Right lobe of liver (tissue), 6 donors: Measurements from ENCODE around the gene TRAF3. TPM values are rescaled to one million over a fixed set of nuclear protein-coding genes. Genes with fewer than 3 reads are reported as not detected.

Source experiments
- ATAC-seq, 4 donors: fragments of 200-7000 bp; cut with Tn5 transposase; one replicate each; pipeline ENCODE4 v1.9.1; 2020; ENCODE audit warnings: mild to moderate bottlenecking in 4 of 4, moderate library complexity in 4 of 4
- DNase-seq, 3 donors: peaks; one replicate each; pipeline ENCODE4 v3.0.0-alpha.2; 2020
- H3K27ac ChIP-seq, 3 donors: fragments of 200-600 bp; one replicate each; pipeline ENCODE4 v1.8.0; 2022
- H3K27me3 ChIP-seq, 2 donors: fragments of 200-600 bp; one replicate each; pipeline ENCODE4 v1.8.0; 2022
- H3K36me3 ChIP-seq, 4 donors: fragments of 200-600 bp; sonication (generic) in 1 of 4; one replicate each; pipeline versions ENCODE4 v1.5.1 to v1.8.0; 2017 to 2022; ENCODE audit warnings: control low read depth in 1 of 4
- H3K4me1 ChIP-seq, 4 donors: fragments of 200-600 bp; sonication (generic) in 1 of 4; one replicate each; pipeline versions ENCODE4 v1.5.1 to v1.8.0; 2017 to 2022; ENCODE audit warnings: control low read depth in 1 of 4
- H3K4me3 ChIP-seq, 3 donors: fragments of 200-600 bp; one replicate each; pipeline ENCODE4 v1.8.0; 2022
- H3K9me3 ChIP-seq, 4 donors: fragments of 200-600 bp; sonication (generic) in 1 of 4; one replicate each; pipeline versions ENCODE4 v1.5.1 to v1.8.0; 2017 to 2022; ENCODE audit warnings: control low read depth in 1 of 4
- CTCF ChIP-seq, 4 donors: fragments of 200-600 bp in 3 of 4; fragments of 450-650 bp in 1 of 4; IDR thresholded peaks; one replicate each; pipeline versions ENCODE4 v1.5.1 to v1.8.0; 2016 to 2022; ENCODE audit warnings: antibody characterized with exemption in 4 of 4, mild to moderate bottlenecking in 2 of 4
- POLR2A ChIP-seq: fragments of 450-650 bp; IDR thresholded peaks from one replicate; pipeline ENCODE4 v1.6.1; 2017; ENCODE audit warnings: antibody characterized with exemption, mild to moderate bottlenecking
- WGBS: methylation state at CpG from one replicate; pipeline ENCODE4 v1.1.6; 2018; ENCODE audit warnings: low coverage, low lambda C conversion rate; ENCODE audit not compliant: insufficient coverage; ENCODE audit errors: missing lambda C conversion rate; 5-methylcytosine and 5-hydroxymethylcytosine counted together
- intact Hi-C, 2 donors: fragments of 100-400 bp; cut with DNase I; formaldehyde crosslinking; loops; one replicate each; pipeline versions ENCODE4 v1.11.2 to v1.14.1; 2022
- long read RNA-seq: library from polyadenylated mRNA; unstranded; transcript quantifications from one replicate; pipeline ENCODE4 v2.0.0, GENCODE V29; 2019
- total RNA-seq, 6 experiments: library from RNA; depleted of rRNA in 2 of 6; stranded (reverse); fragments of >200 nt in 2 of 6; fragmentation: NEBNext Ultra II Directional in 3 of 6; extraction: Animal tissue kit (Norgen Biotek cat#: 25700) in 3 of 6; gene quantifications; one replicate each; pipeline versions ENCODE4 v1.1.0 to v1.2.4, GENCODE V29; 2016 to 2023
- donor health status: DM: no; HTN: yes; CAD: no.
- donor health status: DM: no; HTN: no; CAD: no.
- donor health status: DM: no; HTN: no; CAD: no.
- donor health status: DM: no; HTN: yes; CAD: no.
- donor health status: DM: no; HTN: yes; CAD: no.

The TRAF3 gene
- total RNA-seq: 10 to 100 TPM in 1 of 6 experiments, 1 to 10 TPM in 5; 5.6 to 10.5 (median 8.3) TPM
- long read RNA-seq: 0 reads

GRCh38 chr14:102776761-102777710 lies at the start of gene TRAF3:
Gene TRAF3 (plus strand): TSS chr14:102777449. CDS start chr14:102870202, 92,753 bp downstream.
- Histone ChIP-seq H3K9me3 (no peaks in the 10 kb centered on the region), H3K4me3 (peak within 1 kb of the TSS; percentile 56 to 83 (median 63)), H3K27ac (peak within 1 kb of the TSS; percentile 47 to 83 (median 78)), H3K4me1 (peaks cover 0 to 10% (median 0%) of the 10 kb centered on the region in 4 donors), H3K27me3 (no peaks in the 10 kb centered on the region), H3K36me3 (no peaks in the 10 kb centered on the region)
- DNase-seq (peak; percentile 65 to 83 (median 82)), ATAC-seq (peak; percentile 65 to 74 (median 72))
- WGBS: 50% methylated on average over 5 of the region's 163 CpGs
- intact Hi-C loops: loop anchor here in 1 of 2 donors (10.0 kb wide), 1 partner anchor 138 kb away; no protein-coding TSS in a partner anchor
- TF ChIP-seq POLR2A: peak; percentile 45
- no peak for TF ChIP-seq CTCF (IDR thresholded peaks at IDR 0.05)

GRCh38 chr14:102728501-102728900 lies 48.7 kb upstream of the TRAF3 start:
- intact Hi-C loops: no loop called here
- H3K27me3 ChIP-seq: no peaks in the 10 kb centered on the region
- peak in 1 of 3 donors; percentile 16 for DNase-seq
- WGBS: 87% methylated on average over 4 of the region's 6 CpGs
- no peak overlapping the region for H3K4me3 ChIP-seq
- no peak overlapping the region for H3K27ac ChIP-seq
- H3K9me3 ChIP-seq: no peaks in the 10 kb centered on the region
- ATAC-seq: no peak
- no peak for TF ChIP-seq CTCF (IDR thresholded peaks at IDR 0.05)
- no peak for TF ChIP-seq POLR2A
- H3K36me3 ChIP-seq: peaks cover 0 to 19% (median 2%) of the 10 kb centered on the region in 4 donors
- H3K4me1 ChIP-seq: peaks cover 0 to 8% (median 0%) of the 10 kb centered on the region in 4 donors

- DNase-seq (peak in 1 of 3 donors; percentile 14), ATAC-seq (no peak)
- H3K27ac ChIP-seq: no peak overlapping the region
- H3K4me3 ChIP-seq: no peak overlapping the region
- intact Hi-C loops: no loop called here
- no peaks in the 10 kb centered on the region for H3K9me3 ChIP-seq
- 86% methylated on average over 6 of the region's 6 CpGs for WGBS
- no peaks in the 10 kb centered on the region for H3K27me3 ChIP-seq
- H3K36me3 ChIP-seq: peaks cover 0 to 19% (median 2%) of the 10 kb centered on the region in 4 donors
- H3K4me1 ChIP-seq: peaks cover 0 to 8% (median 0%) of the 10 kb centered on the region in 4 donors
- no peak for TF ChIP-seq POLR2A
- no peak for TF ChIP-seq CTCF (IDR thresholded peaks at IDR 0.05)
Measured at GRCh38 chr14:102729268-102729667, 48.0 kb upstream of the TRAF3 start.

GRCh38 chr14:102729825-102730224 lies 47.4 kb upstream of the TRAF3 start:
- WGBS: 89% methylated on average over 7 of the region's 8 CpGs
- intact Hi-C loops: no loop called here

More at GRCh38 chr14:102729825-102730224, 47.4 kb upstream of the TRAF3 start:
- no peak overlapping the region for H3K27ac ChIP-seq
- no peaks in the 10 kb centered on the region for H3K9me3 ChIP-seq
- peaks cover 0 to 8% (median 0%) of the 10 kb centered on the region in 4 donors for H3K4me1 ChIP-seq
- TF ChIP-seq POLR2A (no peak), CTCF (IDR thresholded peaks at IDR 0.05) (no peak)
- no peaks in the 10 kb centered on the region for H3K27me3 ChIP-seq
- H3K36me3 ChIP-seq: peaks cover 0 to 19% (median 2%) of the 10 kb centered on the region in 4 donors
- ATAC-seq (no peak), DNase-seq (peak in 1 of 3 donors; percentile 18)
- H3K4me3 ChIP-seq: no peak overlapping the region
